ENCODE results near the gene ENGASE.

GRCh38 chr17:79075861-79076406 lies 1.3 kb downstream of the ENGASE start:
- no peak for TF ChIP-seq CTCF (IDR thresholded peaks at IDR 0.05; ENCODE audit: insufficient read depth, low read length, poor library complexity, severe bottlenecking)
- TF ChIP-seq EZH2phosphoT487 (conservative IDR thresholded peaks at IDR 0.05; ENCODE audit: low read length) = no peak

Measured in SU-DHL-6 (cell line).